Naive B cell (primary cell): ENCODE data around the gene MRFAP1L1. TPM values are rescaled to one million over a fixed set of nuclear protein-coding genes. Genes with fewer than 3 reads are reported as not detected.
A peak's percentile ranks its signal among the peaks of the same experiment; 100 is the strongest.
"Not testable (repeated sequence)": the region's sequence is repeated elsewhere in the genome, so short reads cannot be mapped to it uniquely, and the experiment has no call there.

Experiments
- ATAC-seq, 2 donors: fragments of 150-1000 bp; cut with Tn5 transposase; 2 replicates each; pipeline ENCODE4 v1.10.0; 2021; ENCODE audit warnings: low read depth in 2 of 2, mild to moderate bottlenecking in 2 of 2, moderate library complexity in 2 of 2
- DNase-seq: peaks from one replicate; pipeline ENCODE4 v3.0.0; 2022
- H3K27ac Mint-ChIP-seq, 6 donors: one replicate each; pipeline ENCODE4 v1.8.0; 2020 to 2022; ENCODE audit warnings: mild to moderate bottlenecking in 6 of 6, mixed read lengths in 6 of 6, moderate library complexity in 5 of 6, inconsistent platforms in 2 of 6
- H3K27me3 Mint-ChIP-seq, 3 donors: one replicate each; pipeline ENCODE4 v1.8.0; 2021 to 2022; ENCODE audit warnings: mixed read lengths in 3 of 3, mild to moderate bottlenecking in 1 of 3
- H3K36me3 Mint-ChIP-seq, 2 donors: one replicate each; pipeline ENCODE4 v1.8.0; 2020 to 2022; ENCODE audit warnings: mixed read lengths in 2 of 2, inconsistent platforms in 1 of 2, mild to moderate bottlenecking in 1 of 2
- H3K4me1 Mint-ChIP-seq, 3 donors: one replicate each; pipeline ENCODE4 v1.8.0; 2020 to 2022; ENCODE audit warnings: mixed read lengths in 3 of 3, inconsistent platforms in 1 of 3, mild to moderate bottlenecking in 1 of 3, moderate library complexity in 1 of 3
- H3K4me3 Mint-ChIP-seq, 8 donors: one replicate each; pipeline ENCODE4 v1.8.0; 2020 to 2022; ENCODE audit warnings: mild to moderate bottlenecking in 8 of 8, mixed read lengths in 8 of 8, moderate library complexity in 8 of 8, inconsistent platforms in 2 of 8
- H3K9me3 Mint-ChIP-seq, 7 donors: one replicate each; pipeline ENCODE4 v1.8.0; 2020 to 2022; ENCODE audit warnings: mixed read lengths in 7 of 7, mild to moderate bottlenecking in 5 of 7, inconsistent platforms in 2 of 7, moderate library complexity in 1 of 7
- polyA plus RNA-seq, 6 donors: library from polyadenylated mRNA; unstranded; fragments of 300-500 nt; fragmentation: Illumina TruSeq; gene quantifications; one replicate each; pipeline ENCODE4 v1.2.3, GENCODE V29; 2021; ENCODE audit warnings: low read depth in 6 of 6

MRFAP1L1 gene
- polyA plus RNA-seq, 6 donors from 2014 or later = 46.6 to 81.8 (median 71.3) TPM

GRCh38 chr4:6730603-6731317, 21.1 kb upstream of the MRFAP1L1 start:
- no peak overlapping the region for H3K4me3 Mint-ChIP-seq
- H3K27ac Mint-ChIP-seq = no peak overlapping the region
- DNase-seq (no peak), ATAC-seq (no peak)
- peaks cover 8 to 36% (median 17%) of the 10 kb centered on the region in 3 donors for H3K27me3 Mint-ChIP-seq
- H3K9me3 Mint-ChIP-seq = no peaks in the 10 kb centered on the region
- H3K4me1 Mint-ChIP-seq = no peaks in the 10 kb centered on the region
- no peaks in the 10 kb centered on the region for H3K36me3 Mint-ChIP-seq

GRCh38 chr4:6728320-6729029, 18.8 kb upstream of the MRFAP1L1 start:
- no peak for DNase-seq
- H3K27me3 Mint-ChIP-seq = peaks cover 3 to 23% (median 4%) of the 10 kb centered on the region in 3 donors
- no peaks in the 10 kb centered on the region for H3K36me3 Mint-ChIP-seq
- no peaks in the 10 kb centered on the region for H3K4me1 Mint-ChIP-seq
- H3K9me3 Mint-ChIP-seq = no peaks in the 10 kb centered on the region
- H3K27ac Mint-ChIP-seq = peak overlapping the region in 1 of 6 donors; percentile 49
- H3K4me3 Mint-ChIP-seq = no peak overlapping the region
- ATAC-seq = no peak

GRCh38 chr4:6727943-6728250, 18.2 kb upstream of the MRFAP1L1 start:
- Mint-ChIP-seq H3K4me3 (no peak overlapping the region), H3K27ac (peak overlapping the region in 1 of 6 donors; percentile 49)

GRCh38 chr4:6727081-6727942, 17.6 kb upstream of the MRFAP1L1 start:
- DNase-seq (no peak), ATAC-seq (no peak)
- H3K27ac Mint-ChIP-seq = no peak overlapping the region
- H3K4me1 Mint-ChIP-seq = no peaks in the 10 kb centered on the region
- no peaks in the 10 kb centered on the region for H3K9me3 Mint-ChIP-seq
- peaks cover 0 to 18% (median 4%) of the 10 kb centered on the region in 3 donors for H3K27me3 Mint-ChIP-seq
- no peak overlapping the region for H3K4me3 Mint-ChIP-seq
- no peaks in the 10 kb centered on the region for H3K36me3 Mint-ChIP-seq

More at GRCh38 chr4:6727943-6728250, 18.2 kb upstream of the MRFAP1L1 start:
- H3K4me1 Mint-ChIP-seq = no peaks in the 10 kb centered on the region
- ATAC-seq (no peak), DNase-seq (no peak)
- H3K27me3 Mint-ChIP-seq = peaks cover 0 to 22% (median 4%) of the 10 kb centered on the region in 3 donors
- no peaks in the 10 kb centered on the region for H3K36me3 Mint-ChIP-seq
- H3K9me3 Mint-ChIP-seq = no peaks in the 10 kb centered on the region

GRCh38 chr4:6725427-6725961, 15.8 kb upstream of the MRFAP1L1 start:
- H3K4me1 Mint-ChIP-seq, H3K36me3 Mint-ChIP-seq, ATAC-seq, H3K27ac Mint-ChIP-seq, DNase-seq, H3K9me3 Mint-ChIP-seq, H3K4me3 Mint-ChIP-seq: not testable (repeated sequence)
- peaks cover 0 to 12% (median 4%) of the 10 kb centered on the region in 3 donors for H3K27me3 Mint-ChIP-seq

- Mint-ChIP-seq H3K4me3 (no peak overlapping the region), H3K36me3 (no peaks in the 10 kb centered on the region)
Measured at GRCh38 chr4:6724421-6725111, 14.9 kb upstream of the MRFAP1L1 start.

GRCh38 chr4:6723851-6724250, 14.2 kb upstream of the MRFAP1L1 start:
- Mint-ChIP-seq H3K4me1 (peaks cover 9 to 12% (median 11%) of the 10 kb centered on the region in 3 donors), H3K9me3 (no peaks in the 10 kb centered on the region), H3K27me3 (peaks cover 0 to 12% (median 4%) of the 10 kb centered on the region in 3 donors), H3K4me3 (no peak overlapping the region), H3K27ac (no peak overlapping the region), H3K36me3 (no peaks in the 10 kb centered on the region)
- ATAC-seq (no peak), DNase-seq (no peak)

More at GRCh38 chr4:6724421-6725111, 14.9 kb upstream of the MRFAP1L1 start:
- peaks cover 0 to 12% (median 4%) of the 10 kb centered on the region in 3 donors for H3K27me3 Mint-ChIP-seq
- peak overlapping the region in 1 of 6 donors; percentile 66 for H3K27ac Mint-ChIP-seq
- DNase-seq (no peak), ATAC-seq (no peak)
- peaks cover 4 to 7% (median 7%) of the 10 kb centered on the region in 3 donors for H3K4me1 Mint-ChIP-seq
- no peaks in the 10 kb centered on the region for H3K9me3 Mint-ChIP-seq

GRCh38 chr4:6722891-6723290, 13.2 kb upstream of the MRFAP1L1 start:
- no peaks in the 10 kb centered on the region for H3K36me3 Mint-ChIP-seq
- DNase-seq (no peak), ATAC-seq (no peak)
- no peaks in the 10 kb centered on the region for H3K9me3 Mint-ChIP-seq
- peak overlapping the region in 1 of 6 donors; percentile 48 for H3K27ac Mint-ChIP-seq
- H3K4me3 Mint-ChIP-seq = no peak overlapping the region
- peaks cover 0 to 2% (median 2%) of the 10 kb centered on the region in 3 donors for H3K27me3 Mint-ChIP-seq
- H3K4me1 Mint-ChIP-seq = peaks cover 13 to 18% (median 18%) of the 10 kb centered on the region in 3 donors

- peak overlapping the region in 2 of 8 donors; percentile 29 to 73 for H3K4me3 Mint-ChIP-seq
- DNase-seq (no peak), ATAC-seq (no peak)
- peaks cover 13 to 28% (median 18%) of the 10 kb centered on the region in 3 donors for H3K4me1 Mint-ChIP-seq
- no peaks in the 10 kb centered on the region for H3K36me3 Mint-ChIP-seq
- peak overlapping the region in 1 of 6 donors; percentile 80 for H3K27ac Mint-ChIP-seq
- no peaks in the 10 kb centered on the region for H3K27me3 Mint-ChIP-seq
- no peaks in the 10 kb centered on the region for H3K9me3 Mint-ChIP-seq
Measured at GRCh38 chr4:6721121-6721520, 11.5 kb upstream of the MRFAP1L1 start.

GRCh38 chr4:6720202-6720699, 10.6 kb upstream of the MRFAP1L1 start:
- Mint-ChIP-seq H3K9me3 (peaks cover 0 to 4% (median 0%) of the 10 kb centered on the region in 7 donors), H3K27ac (peak overlapping the region in 3 of 6 donors; percentile 65 to 89 (median 78)), H3K4me3 (peak overlapping the region in 2 of 8 donors; percentile 10 to 53), H3K36me3 (no peaks in the 10 kb centered on the region), H3K4me1 (peaks cover 21 to 34% (median 22%) of the 10 kb centered on the region in 3 donors), H3K27me3 (no peaks in the 10 kb centered on the region)
- ATAC-seq = peak; percentile 34 to 35
- peak; percentile 76 for DNase-seq

GRCh38 chr4:6719611-6720179, 10.0 kb upstream of the MRFAP1L1 start:
- Mint-ChIP-seq H3K9me3 (peaks cover 0 to 4% (median 0%) of the 10 kb centered on the region in 7 donors), H3K4me1 (peaks cover 22 to 34% (median 22%) of the 10 kb centered on the region in 3 donors), H3K36me3 (no peaks in the 10 kb centered on the region), H3K27ac (peak overlapping the region in 2 of 6 donors; percentile 65 to 81), H3K27me3 (no peaks in the 10 kb centered on the region), H3K4me3 (peak overlapping the region in 2 of 8 donors; percentile 10 to 53)
- DNase-seq (no peak), ATAC-seq (no peak)
